Activated effector memory CD4-positive, alpha-beta T cell treated with Interleukin-2 at 50 U/mL for 16 hours (primary cell): ENCODE data around the gene CYB5R2.

Experiments
- DNase-seq: peaks from one replicate; pipeline ENCODE4 v3.0.0-alpha.2; 2020

The CYB5R2 gene

GRCh38 chr11:7636350-7636749, 37.0 kb downstream of the CYB5R2 start:
- no peak for DNase-seq

- no peak for DNase-seq
These were observed 37.6 kb downstream of the CYB5R2 start for GRCh38 chr11:7635708-7636107.

- DNase-seq = no peak
These were observed 38.2 kb downstream of the CYB5R2 start for GRCh38 chr11:7635137-7635536.

DNA sequence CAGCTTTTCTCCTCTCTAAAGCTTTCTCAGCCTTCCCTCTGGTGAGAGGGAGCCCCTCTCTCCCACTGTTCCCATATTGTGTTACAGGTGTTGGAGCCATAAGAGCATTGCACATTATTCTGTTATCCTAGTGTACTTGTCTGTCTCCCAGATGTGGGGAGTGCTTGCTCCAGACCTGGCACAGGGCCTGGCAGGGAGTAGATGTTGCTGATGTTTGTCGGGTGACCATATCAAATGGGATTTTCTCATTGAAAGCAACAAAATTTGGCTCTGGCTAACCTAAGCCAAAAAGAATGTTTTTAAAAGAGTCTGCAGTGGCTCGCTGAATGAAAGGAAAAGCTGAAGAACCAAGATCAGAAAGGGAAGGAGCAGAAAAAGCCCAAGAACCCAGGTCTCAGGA, 41.1 kb downstream of the CYB5R2 start:
- DNase-seq = no peak

DNA sequence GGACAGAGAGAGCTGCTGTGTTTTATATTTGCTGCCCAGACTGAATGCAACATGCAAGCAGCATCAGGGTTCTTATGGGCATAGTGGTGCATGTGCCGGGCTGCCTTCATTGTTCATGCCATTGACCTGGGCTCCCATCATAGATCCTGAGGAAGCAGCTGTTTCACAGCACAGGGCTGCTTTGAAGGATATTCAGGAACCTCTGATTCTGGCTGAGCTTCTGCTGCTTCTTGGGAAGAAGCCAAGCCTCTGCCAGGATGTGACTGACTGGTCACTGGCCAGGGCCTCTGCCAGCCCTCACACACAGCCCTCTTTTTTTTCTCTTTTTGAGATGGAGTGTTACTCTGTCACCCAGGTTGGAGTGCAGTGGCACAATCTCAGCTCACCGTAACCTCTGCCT, 43.3 kb downstream of the CYB5R2 start:
- no peak for DNase-seq

GRCh38 chr11:7628660-7629059, 44.6 kb downstream of the CYB5R2 start:
- DNase-seq = no peak

DNA sequence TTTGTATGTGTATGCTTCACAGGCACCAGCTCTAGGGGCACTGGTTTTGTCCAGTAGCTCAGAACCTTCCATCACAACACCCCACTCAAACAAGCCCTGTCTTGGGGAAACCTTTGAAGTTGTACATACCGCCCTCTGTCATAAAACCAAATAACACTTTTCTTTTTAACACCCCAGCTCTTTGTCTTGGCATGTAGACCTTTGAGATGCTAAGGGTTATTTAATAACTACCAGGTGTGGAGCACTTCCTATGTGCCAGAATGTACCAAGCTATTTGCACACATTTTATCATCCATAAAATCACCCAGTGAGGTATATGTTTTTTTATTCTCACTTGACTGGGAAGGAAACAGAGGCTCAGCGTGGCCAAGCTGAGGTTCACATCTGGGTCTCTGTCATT, 50.6 kb downstream of the CYB5R2 start:
- no peak for DNase-seq

- DNase-seq = no peak
These were observed 51.7 kb downstream of the CYB5R2 start for GRCh38 chr11:7621554-7621953.

GRCh38 chr11:7621090-7621489, 52.2 kb downstream of the CYB5R2 start:
- no peak for DNase-seq

DNA sequence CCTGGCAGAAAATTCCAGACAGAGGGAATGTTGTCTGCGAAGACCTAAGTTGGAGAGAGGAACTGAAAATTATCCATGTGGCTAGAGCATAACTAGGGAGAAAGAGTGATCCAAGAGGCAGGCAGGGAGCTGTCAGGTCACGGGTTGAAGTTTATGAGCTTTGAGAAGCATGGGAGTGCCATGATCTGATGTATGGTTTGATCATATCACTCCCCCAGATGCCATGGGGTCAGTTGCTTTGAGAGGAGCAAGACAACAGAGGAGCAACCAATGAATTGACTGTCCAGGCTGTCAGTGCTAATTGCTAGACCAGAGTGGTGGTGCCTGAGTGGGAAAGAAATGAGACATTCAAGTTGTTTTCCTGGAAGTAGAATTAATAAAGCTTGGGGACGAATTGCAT, 54.0 kb downstream of the CYB5R2 start:
- no peak for DNase-seq

DNA sequence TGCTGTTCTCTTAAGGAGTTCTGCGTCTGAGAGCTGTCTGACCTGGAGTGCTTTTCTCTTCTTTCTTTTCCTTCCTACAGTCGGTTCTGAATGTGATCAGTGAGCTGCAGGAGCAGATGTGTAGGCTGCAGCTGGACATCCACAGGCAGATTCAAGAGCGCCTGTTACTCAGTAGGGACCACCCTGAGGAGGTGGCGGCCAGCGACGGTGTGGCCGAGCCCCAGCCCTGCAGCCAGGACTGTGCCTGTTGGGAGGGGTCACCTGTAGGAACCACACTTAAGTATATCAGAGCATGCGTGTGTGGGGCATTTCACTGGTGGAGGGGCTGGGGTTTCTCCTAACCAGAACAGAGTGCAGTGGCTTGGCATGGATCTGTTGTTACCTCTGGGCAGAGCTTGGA, 56.3 kb downstream of the CYB5R2 start:
- no peak for DNase-seq
